ENCODE results near the gene SIDT1. TPM values are rescaled to one million over a fixed set of nuclear protein-coding genes. Genes with fewer than 3 reads are reported as not detected.
"Not testable (repeated sequence)": the region's sequence is repeated elsewhere in the genome, so short reads cannot be mapped to it uniquely, and the experiment has no call there.

Gene SIDT1
- total RNA-seq, 6 experiments from 2014 or later = 0.25 to 0.53 (median 0.35) TPM

DNA sequence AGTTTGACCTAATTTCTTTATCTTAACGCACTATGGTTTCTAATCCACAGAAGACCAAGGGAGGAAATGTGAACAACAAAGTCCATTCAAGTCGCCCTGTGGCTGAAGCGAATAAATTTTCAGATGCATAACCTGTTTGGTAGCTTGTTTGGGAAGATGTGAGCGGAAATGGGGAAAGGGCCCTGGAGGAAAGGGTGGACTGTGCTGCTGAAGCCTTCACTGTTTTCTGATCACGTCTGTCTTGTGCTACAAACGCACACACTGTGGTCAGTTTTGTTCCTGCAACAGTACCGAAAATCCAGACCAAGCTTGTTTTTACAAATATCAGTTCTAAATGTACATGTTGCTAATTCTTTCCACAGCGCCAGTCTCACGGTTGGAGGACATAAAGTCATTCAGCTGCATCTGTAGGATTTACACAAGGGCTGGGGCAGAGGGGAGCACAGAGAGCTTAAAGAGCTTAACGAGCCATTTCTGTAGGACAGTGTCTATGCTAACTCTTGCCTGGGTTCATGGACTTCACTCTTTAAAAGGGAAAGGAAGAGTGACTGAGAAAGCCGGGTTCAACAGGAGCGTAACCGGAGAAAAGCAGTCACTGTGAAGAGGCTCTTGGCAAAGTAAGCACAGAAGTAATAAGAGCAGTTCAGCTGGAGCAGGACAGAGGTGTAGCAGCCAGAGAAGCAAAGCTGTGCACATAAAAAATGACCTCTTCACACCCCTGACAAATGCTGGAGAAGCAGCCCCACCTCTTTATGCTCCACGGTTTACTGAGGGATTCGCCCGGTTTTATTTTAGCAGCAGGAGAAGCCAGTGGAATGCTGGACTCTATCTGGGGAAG lies 97.4 kb downstream of the SIDT1 start:
- intact Hi-C loops (cut with DNase I) = no loop called here
- 82% methylated on average over 16 of the region's 16 CpGs for WGBS (ENCODE audit: insufficient coverage, low coverage, low lambda C conversion rate, missing lambda C conversion rate)
- ATAC-seq = no peak

DNA sequence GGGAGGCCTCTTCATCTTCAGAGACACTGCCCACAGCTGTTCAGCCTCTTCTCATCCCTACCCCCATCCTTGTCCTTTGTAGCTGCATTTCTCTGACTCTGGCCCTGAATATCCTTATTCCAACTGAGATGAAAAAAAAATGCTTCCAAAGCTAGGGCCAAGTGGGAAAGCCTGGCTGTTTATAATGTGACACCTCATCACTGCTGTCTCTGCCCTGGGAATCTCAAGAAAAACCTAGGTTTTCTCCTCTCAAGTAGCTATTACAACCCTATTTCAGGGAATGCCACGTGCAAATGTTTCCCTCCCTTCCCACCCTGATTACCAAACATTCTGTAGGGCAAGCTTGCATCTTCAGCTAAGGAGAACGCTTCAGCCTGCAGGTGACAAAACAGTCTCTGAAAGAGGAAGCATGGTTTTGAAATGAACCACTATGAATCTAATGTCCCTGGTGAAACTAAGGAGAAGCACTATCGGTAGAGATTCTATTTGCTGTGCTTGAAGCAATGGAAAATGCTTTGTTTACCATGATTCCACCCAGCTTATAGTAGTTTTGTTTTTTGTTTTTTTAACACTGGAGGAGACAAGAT lies 98.7 kb downstream of the SIDT1 start:
- no peak overlapping the region for H3K27ac ChIP-seq
- H3K4me1 ChIP-seq = peaks cover 0 to 16% (median 0%) of the 10 kb centered on the region in 4 donors
- H3K27me3 ChIP-seq = no peaks in the 10 kb centered on the region
- H3K4me3 ChIP-seq = no peak overlapping the region
- WGBS (ENCODE audit: insufficient coverage, low coverage, low lambda C conversion rate, missing lambda C conversion rate) = 68% methylated on average over 3 of the region's 3 CpGs
- DNase-seq (no peak), ATAC-seq (no peak)
- no peaks in the 10 kb centered on the region for H3K36me3 ChIP-seq
- H3K9me3 ChIP-seq = no peaks in the 10 kb centered on the region
- intact Hi-C loops (cut with DNase I) = no loop called here
- TF ChIP-seq POLR2A (IDR thresholded peaks at IDR 0.05) = no peak
- TF ChIP-seq, protein P1, sequence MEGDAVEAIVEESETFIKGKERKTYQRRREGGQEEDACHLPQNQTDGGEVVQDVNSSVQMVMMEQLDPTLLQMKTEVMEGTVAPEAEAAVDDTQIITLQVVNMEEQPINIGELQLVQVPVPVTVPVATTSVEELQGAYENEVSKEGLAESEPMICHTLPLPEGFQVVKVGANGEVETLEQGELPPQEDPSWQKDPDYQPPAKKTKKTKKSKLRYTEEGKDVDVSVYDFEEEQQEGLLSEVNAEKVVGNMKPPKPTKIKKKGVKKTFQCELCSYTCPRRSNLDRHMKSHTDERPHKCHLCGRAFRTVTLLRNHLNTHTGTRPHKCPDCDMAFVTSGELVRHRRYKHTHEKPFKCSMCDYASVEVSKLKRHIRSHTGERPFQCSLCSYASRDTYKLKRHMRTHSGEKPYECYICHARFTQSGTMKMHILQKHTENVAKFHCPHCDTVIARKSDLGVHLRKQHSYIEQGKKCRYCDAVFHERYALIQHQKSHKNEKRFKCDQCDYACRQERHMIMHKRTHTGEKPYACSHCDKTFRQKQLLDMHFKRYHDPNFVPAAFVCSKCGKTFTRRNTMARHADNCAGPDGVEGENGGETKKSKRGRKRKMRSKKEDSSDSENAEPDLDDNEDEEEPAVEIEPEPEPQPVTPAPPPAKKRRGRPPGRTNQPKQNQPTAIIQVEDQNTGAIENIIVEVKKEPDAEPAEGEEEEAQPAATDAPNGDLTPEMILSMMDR (IDR thresholded peaks at IDR 0.05) = no peak

More for the DNA sequence above, 97.4 kb downstream of the SIDT1 start:
- no peaks in the 10 kb centered on the region for H3K27me3 ChIP-seq
- no peak overlapping the region for H3K27ac ChIP-seq
- no peak overlapping the region for H3K4me3 ChIP-seq
- no peaks in the 10 kb centered on the region for H3K9me3 ChIP-seq
- no peak for DNase-seq
- peaks cover 0 to 14% (median 0%) of the 10 kb centered on the region in 4 donors for H3K4me1 ChIP-seq
- no peak for TF ChIP-seq POLR2A (IDR thresholded peaks at IDR 0.05)
- TF ChIP-seq, protein P1 (IDR thresholded peaks at IDR 0.05) = no peak
- no peaks in the 10 kb centered on the region for H3K36me3 ChIP-seq

DNA sequence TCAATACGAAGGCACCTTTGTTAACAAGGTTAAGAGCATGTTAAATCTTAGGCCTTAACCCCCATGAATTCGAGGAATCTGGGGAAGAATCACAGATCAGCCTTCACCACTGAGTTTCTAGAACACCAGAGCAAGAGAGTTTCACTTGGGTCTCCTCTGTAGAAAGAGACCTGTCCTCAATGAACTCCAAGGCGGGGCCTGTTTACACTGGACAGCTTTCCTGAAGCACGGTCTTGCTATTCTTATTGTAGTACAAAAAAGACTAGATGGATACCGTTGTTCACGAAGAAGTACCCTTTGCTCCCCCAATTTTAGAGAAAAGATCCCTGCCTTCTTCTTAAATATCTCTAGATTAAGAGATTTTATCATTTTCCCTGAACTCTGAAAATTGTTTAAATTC lies 99.2 kb downstream of the SIDT1 start:
- TF ChIP-seq, protein P1 (IDR thresholded peaks at IDR 0.05) = no peak
- no peak for TF ChIP-seq POLR2A (IDR thresholded peaks at IDR 0.05)
- Histone ChIP-seq H3K27ac (no peak overlapping the region), H3K36me3 (no peaks in the 10 kb centered on the region), H3K4me1 (peaks cover 0 to 15% (median 0%) of the 10 kb centered on the region in 4 donors), H3K27me3 (no peaks in the 10 kb centered on the region), H3K9me3 (no peaks in the 10 kb centered on the region), H3K4me3 (no peak overlapping the region)
- intact Hi-C loops (cut with DNase I) = no loop called here
- WGBS (ENCODE audit: insufficient coverage, low coverage, low lambda C conversion rate, missing lambda C conversion rate) = 83% methylated on average over 6 of the region's 6 CpGs
- DNase-seq (no peak), ATAC-seq (no peak)

DNA sequence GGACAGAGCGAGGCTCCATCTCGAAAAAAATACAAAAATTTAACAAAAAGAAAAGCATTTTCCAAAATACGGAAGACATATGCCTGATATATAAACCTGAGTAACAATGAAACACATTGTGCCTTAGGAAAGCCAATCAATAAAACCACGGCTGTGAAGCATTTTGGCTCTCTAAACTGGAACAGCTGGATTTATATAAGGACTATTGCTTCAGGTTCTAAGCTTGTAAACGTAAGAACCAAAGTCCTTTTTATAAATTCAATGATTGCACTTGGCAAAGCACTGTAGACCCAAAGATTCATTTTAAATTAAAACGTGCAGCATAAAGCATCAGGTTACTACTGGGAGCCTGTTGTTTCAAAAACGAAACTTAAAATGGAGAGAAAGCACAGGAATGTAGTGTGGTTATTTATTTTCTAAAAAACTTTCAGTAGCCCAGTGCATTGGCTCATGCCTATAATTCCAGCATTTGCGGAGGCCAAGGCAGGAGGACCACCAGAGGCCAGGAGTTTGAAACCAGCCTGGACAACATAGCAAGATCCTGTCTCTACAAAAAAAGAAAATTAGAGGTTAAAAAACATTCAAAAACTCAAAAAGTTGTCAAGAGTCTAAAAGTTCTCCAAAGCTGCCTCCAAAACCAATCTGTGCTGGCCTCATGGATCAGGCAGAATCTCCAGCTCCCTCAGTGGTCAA lies 102.6 kb downstream of the SIDT1 start:
- 47% methylated on average over 8 of the region's 8 CpGs for WGBS (ENCODE audit: insufficient coverage, low coverage, low lambda C conversion rate, missing lambda C conversion rate)
- no peak for DNase-seq
- intact Hi-C loops (cut with DNase I) = no loop called here
- Histone ChIP-seq H3K27ac (peak overlapping the region in 2 of 3 donors; percentile 19 to 22), H3K27me3 (no peaks in the 10 kb centered on the region), H3K4me1 (peaks cover 0 to 8% (median 0%) of the 10 kb centered on the region in 4 donors), H3K9me3 (no peaks in the 10 kb centered on the region), H3K36me3 (no peaks in the 10 kb centered on the region), H3K4me3 (peak overlapping the region in 2 of 3 donors; percentile 12 to 34)
- peak; percentile 59 to 83 (median 78) for ATAC-seq
- TF ChIP-seq, protein P1 (IDR thresholded peaks at IDR 0.05) = no peak
- TF ChIP-seq POLR2A (IDR thresholded peaks at IDR 0.05) = no peak

DNA sequence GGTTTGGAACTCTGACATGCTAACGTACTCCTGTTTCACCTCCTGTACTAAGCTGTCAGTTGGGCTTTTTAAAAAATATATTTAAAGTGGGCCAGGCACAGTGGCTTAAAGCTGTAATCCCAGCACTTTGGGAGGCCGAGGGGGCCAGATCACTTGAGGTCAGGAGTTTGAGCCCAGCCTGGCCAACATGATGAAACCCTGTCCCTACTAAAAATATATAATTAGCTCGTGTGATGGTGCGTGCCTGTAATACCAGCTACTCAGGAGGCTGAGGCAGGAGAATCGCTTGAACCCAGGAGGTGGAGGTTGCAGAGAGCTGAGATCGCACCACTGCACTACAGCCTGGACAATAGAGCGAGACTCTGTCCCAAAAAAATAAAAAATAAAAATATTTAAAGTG lies 103.7 kb downstream of the SIDT1 start:
- DNase-seq; H3K4me1 ChIP-seq; H3K27me3 ChIP-seq; H3K36me3 ChIP-seq; H3K27ac ChIP-seq; intact Hi-C loops (cut with DNase I); ATAC-seq; H3K9me3 ChIP-seq; H3K4me3 ChIP-seq: not testable (repeated sequence)
- WGBS (ENCODE audit: insufficient coverage, low coverage, low lambda C conversion rate, missing lambda C conversion rate) = 86% methylated on average over 7 of the region's 7 CpGs

Data from right lobe of liver (tissue), 6 donors.